Liver (tissue), 3 donors: Measurements from ENCODE around the gene ANGPT4.
A peak's percentile ranks its signal among the peaks of the same experiment; 100 is the strongest.

Experiments
- CTCF ChIP-seq: fragments of 150-350 bp; IDR thresholded peaks from 2 replicates; pipeline ENCODE4 v1.5.1; 2017; ENCODE audit warnings: improper control_type of control experiment, low read depth, low read length; ENCODE audit not compliant: missing input control
- EGR1 ChIP-seq, 2 donors: IDR thresholded peaks; 2 replicates each; pipeline ENCODE4 v1.6.1; 2016 to 2018; ENCODE audit warnings: antibody characterized with exemption in 2 of 2, low read depth in 2 of 2
- MAX ChIP-seq: IDR thresholded peaks from 2 replicates; pipeline ENCODE4 v1.6.1; 2016; ENCODE audit warnings: antibody characterized with exemption
- RAD21 ChIP-seq, 2 donors: IDR thresholded peaks; 2 replicates each; pipeline ENCODE4 v1.6.1; 2016; ENCODE audit warnings: antibody characterized with exemption in 2 of 2, mild to moderate bottlenecking in 2 of 2
- SP1 ChIP-seq: IDR thresholded peaks from 2 replicates; pipeline ENCODE4 v1.6.1; 2018; ENCODE audit warnings: antibody characterized with exemption, mild to moderate bottlenecking
- TAF1 ChIP-seq: conservative IDR thresholded peaks from 2 replicates; pipeline ENCODE4 v1.6.1; 2016; ENCODE audit warnings: antibody characterized with exemption, mild to moderate bottlenecking
- donor health status: healthy.
- donor health status: healthy.

GRCh38 chr20:833121-833449, 83.0 kb downstream of the ANGPT4 start:
- no peak for TF ChIP-seq CTCF
- TF ChIP-seq RAD21 (IDR thresholded peaks at IDR 0.05), result peak in 1 of 2 donors; percentile 20
- TF ChIP-seq EGR1 (IDR thresholded peaks at IDR 0.05; ENCODE audit: low read depth in 2 of 2), result no peak
- no peak for TF ChIP-seq TAF1
- no peak for TF ChIP-seq SP1
- no peak for TF ChIP-seq MAX
